Prostate gland (tissue), 2 donors: Measurements from ENCODE around the gene PHLPP1. TPM values are rescaled to one million over a fixed set of nuclear protein-coding genes. Genes with fewer than 3 reads are reported as not detected.

ENCODE experiments used
- DNase-seq: peaks from one replicate; pipeline ENCODE4 v3.0.0-alpha.2; 2019; ENCODE audit warnings: low spot score
- H3K27ac ChIP-seq, 2 donors: fragments of 200-600 bp; sonication (generic); 2 replicates each; pipeline ENCODE4 v1.5.1; 2017 to 2019
- H3K27me3 ChIP-seq: fragments of 200-600 bp; sonication (generic); replicated peaks from 2 replicates; pipeline ENCODE4 v1.5.1; 2019; ENCODE audit not compliant: insufficient read depth
- H3K36me3 ChIP-seq, 2 donors: fragments of 200-600 bp; sonication (generic); 1 replicate in 1 of 2; 2 replicates in 1 of 2; pipeline versions ENCODE4 v1.5.1 to v1.8.1; 2017 to 2019
- H3K4me1 ChIP-seq: fragments of 200-600 bp; sonication (generic); replicated peaks from 2 replicates; pipeline ENCODE4 v1.5.1; 2019
- H3K4me3 ChIP-seq, 2 donors: fragments of 200-600 bp; sonication (generic); 2 replicates each; pipeline ENCODE4 v1.5.1; 2017 to 2019
- H3K9me3 ChIP-seq: fragments of 200-600 bp; sonication (generic); 2 replicates; pipeline ENCODE4 v1.5.1; 2017
- CTCF ChIP-seq, 4 experiments: fragments of 200-600 bp in 2 of 4; fragments of 450-650 bp in 2 of 4; sonication (generic) in 2 of 4; IDR thresholded peaks; 1 replicate in 3 of 4; 2 replicates in 1 of 4; pipeline ENCODE4 v1.5.1; 2016 to 2019; ENCODE audit warnings: antibody characterized with exemption in 4 of 4, mild to moderate bottlenecking in 2 of 4, moderate library complexity in 2 of 4
- POLR2A ChIP-seq: fragments of 450-650 bp; IDR thresholded peaks from one replicate; pipeline ENCODE4 v1.6.1; 2016; ENCODE audit warnings: antibody characterized with exemption, mild to moderate bottlenecking
- POLR2AphosphoS5 ChIP-seq: sonication (generic); formaldehyde crosslinking; IDR thresholded peaks from one replicate; pipeline ENCODE4 v1.6.1; 2017; ENCODE audit warnings: antibody characterized with exemption
- WGBS: methylation state at CpG from one replicate; pipeline ENCODE4 v1.1.5; 2018; 5-methylcytosine and 5-hydroxymethylcytosine counted together
- intact Hi-C: fragments of 100-400 bp; cut with DNase I; formaldehyde crosslinking; loops from one replicate; pipeline ENCODE4 v1.14.2; 2022
- total RNA-seq, 2 donors: library from RNA; depleted of rRNA; stranded (reverse); fragments of >200 nt; gene quantifications; one replicate each; pipeline ENCODE4 v1.1.0, GENCODE V29; 2016

Gene PHLPP1
- total RNA-seq, 2 donors from 2014 or later = 16.8 to 44.1 TPM

DNA sequence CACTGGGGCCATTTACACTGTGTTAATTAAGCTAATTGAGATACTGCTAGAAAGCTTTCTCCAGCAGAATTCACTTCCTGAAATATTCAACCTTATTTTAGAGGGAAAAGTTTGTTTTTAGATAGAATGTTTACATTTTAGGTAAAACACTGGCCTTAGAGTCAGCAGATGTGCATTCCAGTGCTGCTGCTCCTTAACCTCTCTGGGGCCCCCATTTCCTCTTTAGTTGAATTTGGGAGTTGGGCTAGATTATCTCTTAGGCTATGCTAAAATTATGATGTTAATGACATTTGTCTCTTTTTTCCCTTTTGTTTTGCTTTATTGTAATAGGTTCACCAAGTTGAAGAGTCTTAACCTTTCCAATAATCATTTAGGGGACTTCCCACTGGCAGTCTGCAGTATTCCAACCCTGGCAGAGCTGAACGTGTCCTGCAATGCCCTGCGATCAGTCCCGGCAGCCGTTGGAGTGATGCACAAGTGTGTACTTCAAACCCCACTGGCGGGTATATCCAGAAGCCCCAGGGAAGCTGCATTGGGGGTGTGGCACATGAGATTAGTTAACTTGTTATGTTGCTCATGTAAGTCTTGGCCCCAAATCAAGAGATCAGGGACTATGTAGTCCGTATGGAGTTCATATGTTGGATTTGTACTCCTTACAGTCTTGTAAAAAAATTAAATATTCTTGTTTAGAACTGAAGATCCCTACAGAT lies 179.5 kb downstream of the PHLPP1 start:
- Histone ChIP-seq H3K4me1 (no peaks in the 10 kb centered on the region), H3K27me3 (no peaks in the 10 kb centered on the region), H3K36me3 (no peaks in the 10 kb centered on the region), H3K27ac (no peak overlapping the region), H3K4me3 (no peak overlapping the region), H3K9me3 (no peaks in the 10 kb centered on the region)
- intact Hi-C loops = no loop called here
- no peak for DNase-seq
- TF ChIP-seq POLR2AphosphoS5 (no peak), CTCF (IDR thresholded peaks at IDR 0.05) (no peak), POLR2A (no peak)
- 83% methylated on average over 6 of the region's 6 CpGs for WGBS

DNA sequence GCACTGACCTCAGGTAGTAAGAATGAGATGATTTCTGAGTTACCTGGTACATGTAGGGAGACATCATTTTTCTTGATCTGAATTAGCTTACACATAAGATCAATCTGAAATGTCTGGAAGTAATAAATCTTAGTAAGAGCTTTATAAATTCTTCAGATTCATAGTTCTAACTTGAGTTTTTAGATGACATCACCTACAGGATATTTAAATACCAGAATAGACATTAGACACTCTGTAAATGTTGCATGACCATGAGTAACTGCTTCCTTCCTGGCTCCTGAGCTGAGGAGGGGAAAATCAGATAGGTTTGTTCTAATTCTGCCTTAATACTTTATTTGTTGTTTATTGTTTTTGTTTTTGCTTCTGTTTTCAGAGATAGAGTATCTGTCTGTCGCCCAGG lies 181.8 kb downstream of the PHLPP1 start:
- no peaks in the 10 kb centered on the region for H3K9me3 ChIP-seq
- DNase-seq = no peak
- 96% methylated on average over 1 of the region's 1 CpG for WGBS
- no peaks in the 10 kb centered on the region for H3K36me3 ChIP-seq
- H3K27ac ChIP-seq = no peak overlapping the region
- TF ChIP-seq POLR2A (no peak), CTCF (IDR thresholded peaks at IDR 0.05) (no peak), POLR2AphosphoS5 (no peak)
- intact Hi-C loops = no loop called here
- no peaks in the 10 kb centered on the region for H3K27me3 ChIP-seq
- no peaks in the 10 kb centered on the region for H3K4me1 ChIP-seq
- no peak overlapping the region for H3K4me3 ChIP-seq

- intact Hi-C loops = no loop called here
- no peaks in the 10 kb centered on the region for H3K36me3 ChIP-seq
- no peak overlapping the region for H3K27ac ChIP-seq
- no peaks in the 10 kb centered on the region for H3K9me3 ChIP-seq
- H3K4me1 ChIP-seq = no peaks in the 10 kb centered on the region
- H3K27me3 ChIP-seq = no peaks in the 10 kb centered on the region
- no peak for DNase-seq
- TF ChIP-seq CTCF (IDR thresholded peaks at IDR 0.05) (no peak), POLR2A (no peak), POLR2AphosphoS5 (no peak)
- H3K4me3 ChIP-seq = no peak overlapping the region
- WGBS = 87% methylated on average over 2 of the region's 2 CpGs
These were observed 183.0 kb downstream of the PHLPP1 start for GRCh38 chr18:62898359-62898758.

DNA sequence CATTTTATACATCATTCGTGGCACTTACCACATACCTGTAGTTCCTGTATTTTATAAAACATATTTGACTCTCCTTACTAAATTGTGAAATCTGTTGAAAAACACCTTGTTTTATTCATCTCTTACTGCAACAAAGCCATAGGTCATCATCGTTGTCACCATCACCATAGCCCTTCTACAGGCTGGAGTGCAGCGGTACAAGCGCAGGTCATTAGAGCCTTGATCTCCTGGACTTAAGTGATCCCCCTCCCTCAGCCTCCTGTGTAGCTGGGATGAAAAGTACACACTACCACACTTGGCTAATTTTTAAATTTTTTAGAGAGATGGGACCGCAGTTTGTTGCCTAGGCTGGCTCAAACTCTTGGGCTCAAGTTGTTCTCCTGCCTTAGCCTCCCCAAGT lies 184.2 kb downstream of the PHLPP1 start:
- H3K27ac ChIP-seq = no peak overlapping the region
- no peaks in the 10 kb centered on the region for H3K4me1 ChIP-seq
- 92% methylated on average over 5 of the region's 5 CpGs for WGBS
- intact Hi-C loops = no loop called here
- no peaks in the 10 kb centered on the region for H3K9me3 ChIP-seq
- H3K27me3 ChIP-seq = no peaks in the 10 kb centered on the region
- H3K36me3 ChIP-seq = no peaks in the 10 kb centered on the region
- TF ChIP-seq POLR2A = no peak
- TF ChIP-seq CTCF (IDR thresholded peaks at IDR 0.05) = no peak
- TF ChIP-seq POLR2AphosphoS5 = no peak
- no peak for DNase-seq
- H3K4me3 ChIP-seq = no peak overlapping the region

GRCh38 chr18:62900132-62900883 lies 185.0 kb downstream of the PHLPP1 start:
- no peak overlapping the region for H3K4me3 ChIP-seq
- no peaks in the 10 kb centered on the region for H3K9me3 ChIP-seq
- H3K27me3 ChIP-seq = no peaks in the 10 kb centered on the region
- no peak for DNase-seq
- H3K27ac ChIP-seq = no peak overlapping the region
- TF ChIP-seq CTCF (IDR thresholded peaks at IDR 0.05) = no peak
- TF ChIP-seq POLR2AphosphoS5 = no peak
- TF ChIP-seq POLR2A = no peak
- no peaks in the 10 kb centered on the region for H3K4me1 ChIP-seq
- no peaks in the 10 kb centered on the region for H3K36me3 ChIP-seq
- intact Hi-C loops = no loop called here
- 97% methylated on average over 7 of the region's 7 CpGs for WGBS
